Stimulated activated CD4-positive, alpha-beta T cell treated with anti-CD3 and anti-CD28 coated beads, Interleukin-2, amount 100 ng/mL, for 4 hours (primary cell): ENCODE data around the gene LTA.

Experiments used
- DNase-seq: peaks from one replicate; pipeline ENCODE4 v3.0.0-alpha.2; 2020; ENCODE audit warnings: low read depth

LTA gene, protein sequence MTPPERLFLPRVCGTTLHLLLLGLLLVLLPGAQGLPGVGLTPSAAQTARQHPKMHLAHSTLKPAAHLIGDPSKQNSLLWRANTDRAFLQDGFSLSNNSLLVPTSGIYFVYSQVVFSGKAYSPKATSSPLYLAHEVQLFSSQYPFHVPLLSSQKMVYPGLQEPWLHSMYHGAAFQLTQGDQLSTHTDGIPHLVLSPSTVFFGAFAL

DNA sequence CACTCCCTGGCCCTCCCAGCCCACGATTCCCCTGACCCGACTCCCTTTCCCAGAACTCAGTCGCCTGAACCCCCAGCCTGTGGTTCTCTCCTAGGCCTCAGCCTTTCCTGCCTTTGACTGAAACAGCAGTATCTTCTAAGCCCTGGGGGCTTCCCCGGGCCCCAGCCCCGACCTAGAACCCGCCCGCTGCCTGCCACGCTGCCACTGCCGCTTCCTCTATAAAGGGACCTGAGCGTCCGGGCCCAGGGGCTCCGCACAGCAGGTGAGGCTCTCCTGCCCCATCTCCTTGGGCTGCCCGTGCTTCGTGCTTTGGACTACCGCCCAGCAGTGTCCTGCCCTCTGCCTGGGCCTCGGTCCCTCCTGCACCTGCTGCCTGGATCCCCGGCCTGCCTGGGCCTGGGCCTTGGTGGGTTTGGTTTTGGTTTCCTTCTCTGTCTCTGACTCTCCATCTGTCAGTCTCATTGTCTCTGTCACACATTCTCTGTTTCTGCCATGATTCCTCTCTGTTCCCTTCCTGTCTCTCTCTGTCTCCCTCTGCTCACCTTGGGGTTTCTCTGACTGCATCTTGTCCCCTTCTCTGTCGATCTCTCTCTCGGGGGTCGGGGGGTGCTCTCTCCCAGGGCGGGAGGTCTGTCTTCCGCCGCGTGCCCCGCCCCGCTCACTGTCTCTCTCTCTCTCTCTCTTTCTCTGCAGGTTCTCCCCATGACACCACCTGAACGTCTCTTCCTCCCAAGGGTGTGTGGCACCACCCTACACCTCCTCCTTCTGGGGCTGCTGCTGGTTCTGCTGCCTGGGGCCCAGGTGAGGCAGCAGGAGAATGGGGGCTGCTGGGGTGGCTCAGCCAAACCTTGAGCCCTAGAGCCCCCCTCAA is at the start of gene LTA:
TSS of gene LTA (plus strand) at position 249 of the 871 bp plus-strand sequence. CDS start at position 703, 454 bp downstream.
- peak; percentile 75 for DNase-seq

DNA sequence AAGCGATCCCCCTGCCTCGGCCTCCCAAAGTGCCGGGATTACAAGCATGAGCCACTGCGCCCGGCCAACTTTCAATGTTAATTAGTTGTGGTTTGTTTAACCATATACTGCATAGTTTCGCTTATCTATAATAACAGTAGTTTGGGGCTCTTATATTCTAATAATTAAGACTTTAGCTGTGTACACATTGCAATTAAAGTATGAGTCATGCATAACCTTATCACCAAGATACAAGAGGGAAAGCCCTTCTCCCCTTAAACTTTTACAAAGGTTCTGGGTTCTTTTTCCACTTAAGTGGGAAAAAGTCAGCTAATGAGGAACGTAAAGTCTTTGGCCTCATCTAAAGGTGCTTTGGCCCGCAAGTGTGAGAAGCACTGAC is 46.5 kb upstream of the LTA start:
- no peak for DNase-seq

DNA sequence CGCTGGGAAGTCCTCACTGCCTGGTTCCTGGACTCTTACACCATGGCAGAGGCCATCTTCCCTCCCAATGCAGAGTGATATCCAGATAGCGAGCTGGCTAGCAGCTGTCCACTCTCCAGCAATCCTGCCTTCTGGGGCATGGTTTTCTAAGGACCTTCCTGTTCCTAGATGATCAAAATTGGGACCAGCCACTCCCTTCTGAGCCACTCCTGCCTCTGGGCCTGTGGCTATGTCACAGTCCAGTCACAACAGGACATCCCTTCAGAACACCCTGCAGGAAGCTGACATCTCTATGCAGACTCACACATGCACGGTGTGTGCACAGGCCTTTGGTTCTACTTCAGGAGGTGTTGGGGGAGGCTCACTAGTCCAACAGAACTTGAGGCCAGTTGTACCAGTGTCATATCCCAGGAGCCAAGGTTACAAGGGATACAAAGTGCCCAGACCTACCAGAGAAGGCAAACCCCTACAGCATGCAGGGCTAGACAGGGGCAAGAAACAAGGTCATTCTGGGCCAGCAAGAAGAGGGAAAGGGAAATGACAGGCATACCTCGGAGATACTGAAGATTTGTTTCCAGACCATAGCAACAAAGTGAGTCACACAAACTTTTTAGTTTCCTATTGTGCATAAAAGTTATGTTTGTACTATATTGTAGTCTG is 46.0 kb upstream of the LTA start:
- no peak for DNase-seq

DNA sequence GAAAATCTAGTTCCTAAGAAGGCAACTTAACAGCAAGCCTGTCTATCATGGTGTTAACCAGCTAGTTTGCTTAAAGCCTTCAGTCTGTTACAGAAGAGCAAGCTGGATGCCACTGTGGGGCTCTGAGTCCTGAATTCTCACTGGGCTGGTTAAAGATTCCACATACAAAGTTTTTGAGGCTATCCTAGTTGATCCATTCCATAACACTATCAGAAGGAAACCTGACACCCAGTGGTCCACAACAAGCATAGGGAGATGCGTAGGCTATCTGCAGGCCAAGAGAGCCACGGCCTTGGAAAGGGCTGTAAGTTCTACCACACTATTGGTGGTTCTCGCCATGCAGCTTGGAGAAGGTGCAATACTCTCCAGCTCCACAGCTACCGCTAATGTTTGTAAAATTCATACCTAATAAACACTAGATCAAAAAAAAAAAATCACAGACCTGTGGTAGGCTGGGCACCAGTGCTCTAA is 43.7 kb upstream of the LTA start:
- no peak for DNase-seq

DNA sequence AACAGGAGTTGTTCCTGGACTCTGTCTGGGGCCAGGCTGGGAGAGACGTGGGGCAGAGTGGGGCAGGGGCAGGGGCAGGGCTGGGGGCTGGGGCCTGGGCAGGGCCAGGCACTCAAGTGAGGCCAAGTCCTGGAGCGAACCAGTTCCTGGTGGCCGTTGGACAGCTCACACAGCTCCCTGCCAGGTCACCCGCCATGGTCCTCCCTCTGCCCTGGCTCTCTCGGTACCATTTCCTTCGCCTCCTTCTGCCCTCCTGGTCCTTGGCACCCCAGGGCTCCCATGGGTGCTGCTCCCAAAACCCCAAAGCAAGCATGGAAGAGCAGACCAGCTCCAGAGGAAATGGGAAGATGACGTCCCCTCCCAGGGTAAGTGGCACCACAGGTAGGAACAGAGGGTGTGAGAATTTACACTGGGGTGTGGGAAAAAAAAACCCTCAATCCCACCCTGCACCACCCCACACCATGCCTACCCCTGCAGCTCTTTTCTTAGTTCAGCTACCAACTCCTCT is 43.2 kb upstream of the LTA start, which contains the start of gene MCCD1:
TSS of gene MCCD1 (plus strand) at position 142 of the 508 bp plus-strand sequence. CDS start at position 195, 53 bp downstream.
- DNase-seq: no peak

DNA sequence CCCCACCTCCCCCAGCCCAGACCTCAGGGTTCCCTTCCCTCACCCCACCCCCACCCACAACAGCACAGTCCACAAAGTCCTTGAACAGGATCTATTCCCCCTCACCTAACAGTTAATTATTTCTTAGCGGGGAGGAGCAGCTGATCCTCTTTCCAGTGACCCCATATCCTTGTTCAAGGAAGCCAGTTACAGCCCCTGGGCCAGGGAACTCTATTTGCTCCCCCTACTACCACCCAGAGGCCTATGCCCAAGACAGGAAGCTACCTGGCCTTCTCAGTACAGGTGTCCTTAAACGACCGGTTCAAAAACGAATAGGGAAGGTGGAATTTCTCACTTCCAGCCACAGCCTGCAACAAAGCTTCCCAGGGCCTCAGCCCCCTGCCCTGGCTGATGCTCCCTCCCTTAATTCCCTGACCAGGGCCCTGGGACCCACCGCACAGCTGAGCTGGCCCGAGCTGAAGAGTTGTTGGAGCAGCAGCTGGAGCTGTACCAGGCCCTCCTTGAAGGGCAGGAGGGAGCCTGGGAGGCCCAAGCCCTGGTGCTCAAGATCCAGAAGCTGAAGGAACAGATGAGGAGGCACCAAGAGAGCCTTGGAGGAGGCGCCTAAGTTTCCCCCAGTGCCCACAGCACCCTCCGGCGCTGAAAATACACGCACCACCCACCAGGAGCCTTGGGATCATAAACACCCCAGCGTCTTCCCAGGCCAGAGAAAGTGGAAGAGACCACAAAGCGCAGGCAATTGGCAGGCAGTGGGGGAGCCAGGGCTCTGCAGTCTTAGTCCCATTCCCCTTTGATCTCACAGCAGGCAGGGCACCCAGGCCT is 42.5 kb upstream of the LTA start:
- no peak for DNase-seq

DNA sequence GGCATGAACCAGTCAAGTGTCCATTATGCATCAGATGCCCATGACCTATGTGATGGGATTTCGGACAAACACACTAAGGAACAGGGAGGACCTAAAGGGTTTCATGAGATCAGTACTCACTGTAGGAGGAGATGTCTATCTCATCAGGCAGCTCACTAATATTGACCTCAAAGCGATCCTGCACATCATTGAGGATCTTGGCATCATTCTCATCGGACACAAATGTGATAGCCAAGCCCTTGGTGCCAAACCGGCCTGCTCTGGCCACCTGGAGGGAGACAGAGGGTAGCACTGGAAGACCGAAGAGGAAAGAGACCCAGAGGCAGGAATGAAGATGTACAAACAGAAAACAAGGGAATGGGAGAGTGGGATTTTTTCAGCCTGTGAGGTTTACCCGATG is 41.4 kb upstream of the LTA start:
- DNase-seq: no peak

DNA sequence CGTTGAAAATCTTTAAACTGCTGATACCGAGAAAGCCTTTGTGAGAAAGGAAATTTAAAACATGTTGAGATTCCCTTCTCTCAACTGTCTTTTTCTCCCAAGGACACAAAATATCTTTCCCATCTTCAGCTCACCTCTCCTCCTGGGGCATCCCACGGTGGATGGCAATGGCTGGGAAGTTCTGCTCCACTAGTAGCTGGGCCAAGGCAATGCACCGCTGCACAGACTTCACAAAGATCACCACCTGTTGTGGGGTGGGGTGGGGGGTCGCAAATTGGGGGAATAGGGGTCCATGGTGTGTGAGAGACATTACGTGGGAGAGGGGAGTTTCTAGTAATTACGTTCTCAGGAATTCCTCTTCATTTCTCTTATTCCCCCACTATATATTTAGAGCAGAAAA is 40.9 kb upstream of the LTA start:
- no peak for DNase-seq

DNA sequence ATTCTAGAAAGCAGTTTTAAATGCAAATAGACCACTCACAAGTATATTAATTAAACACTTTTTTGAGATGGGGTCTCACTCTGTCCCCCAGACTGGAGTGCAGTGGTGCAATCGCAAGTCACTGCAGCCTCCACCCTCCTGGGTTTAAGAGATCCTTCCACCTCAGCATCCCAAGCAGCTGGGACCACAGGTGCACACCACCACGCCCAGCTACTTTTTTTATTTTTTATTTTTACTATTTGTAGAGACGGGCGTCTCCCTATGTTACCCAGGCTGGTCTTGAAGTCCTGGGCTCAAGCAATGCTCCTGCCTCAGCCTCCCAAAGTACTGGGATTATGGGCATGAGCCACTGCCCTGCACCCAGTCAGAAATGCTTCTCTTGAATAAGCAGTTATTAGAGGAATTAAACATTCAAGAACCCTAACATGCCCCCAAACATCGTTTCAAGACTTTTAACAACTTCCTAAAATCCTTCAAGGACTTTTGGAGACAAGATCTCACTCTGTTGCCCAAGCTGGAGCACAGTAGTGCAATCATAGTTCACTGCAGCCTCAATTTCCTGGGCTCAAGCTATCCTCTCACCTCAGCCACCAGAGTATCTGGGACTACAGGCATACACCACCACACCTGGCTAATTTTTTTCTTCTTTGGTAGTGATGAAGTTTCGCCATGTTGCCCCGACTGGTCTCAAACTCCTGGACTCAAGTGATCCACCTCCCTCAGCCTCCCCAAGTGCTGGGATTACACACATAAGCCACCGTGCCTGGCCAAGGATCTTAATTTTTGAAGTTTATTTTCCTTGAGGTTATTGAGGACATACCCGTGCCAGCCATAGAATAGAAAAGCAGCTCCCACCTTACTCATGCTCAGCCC is 40.1 kb upstream of the LTA start:
- DNase-seq: no peak

DNA sequence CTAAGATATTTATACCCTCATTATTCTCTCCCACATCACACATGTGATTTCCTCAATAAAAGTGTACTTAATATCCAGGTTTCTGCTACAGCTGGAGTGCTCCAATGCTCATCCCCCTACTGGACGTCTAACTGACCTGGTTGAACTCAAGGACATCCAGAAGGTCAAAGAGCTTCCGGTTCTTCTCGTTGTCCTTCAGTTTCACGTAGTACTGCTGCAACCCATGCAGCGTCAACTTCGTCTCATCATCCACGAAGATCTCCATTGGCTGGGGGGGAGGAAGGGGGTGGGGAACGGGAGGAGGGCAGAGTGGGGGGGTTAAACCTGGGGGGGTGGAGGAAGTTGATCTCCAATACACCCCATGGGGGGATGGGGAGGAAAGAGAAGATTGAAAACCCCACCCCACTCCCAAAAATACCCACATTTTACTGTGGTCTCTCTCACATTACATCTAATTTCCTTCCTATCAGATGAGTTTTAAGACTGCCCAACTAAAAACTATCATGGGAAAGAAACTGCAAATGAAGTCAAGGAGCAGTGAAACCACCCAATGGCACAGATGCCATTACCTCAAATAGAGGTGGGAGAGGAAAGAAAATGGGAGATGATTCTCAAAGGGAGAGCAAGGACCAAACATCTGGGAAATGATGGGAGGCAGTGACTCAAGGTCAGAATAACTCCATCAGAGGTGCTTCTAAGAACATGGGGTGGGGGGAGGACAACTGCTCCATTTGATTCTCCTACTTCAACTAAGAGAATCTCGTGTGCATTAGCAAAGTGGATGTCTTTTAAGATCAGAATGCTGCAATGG is 39.2 kb upstream of the LTA start:
- no peak for DNase-seq

DNA sequence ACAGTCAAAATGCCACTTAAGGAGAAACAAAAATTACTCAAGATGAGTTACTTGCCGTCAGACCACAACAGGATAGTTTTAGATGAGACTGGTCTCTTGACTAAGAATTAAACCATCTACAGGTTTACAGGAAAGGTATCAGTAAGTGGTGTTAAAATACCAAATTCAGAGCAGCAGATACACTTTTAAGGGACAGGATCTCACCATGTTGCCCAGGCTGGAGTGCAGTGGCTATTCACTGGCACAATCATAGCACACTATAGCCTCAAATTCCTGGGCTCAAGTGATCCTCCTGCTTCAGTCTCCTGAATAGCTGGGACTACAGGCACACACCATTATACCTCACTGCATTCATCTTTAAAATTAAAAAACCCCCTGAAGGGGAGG is 38.6 kb upstream of the LTA start:
- no peak for DNase-seq

DNA sequence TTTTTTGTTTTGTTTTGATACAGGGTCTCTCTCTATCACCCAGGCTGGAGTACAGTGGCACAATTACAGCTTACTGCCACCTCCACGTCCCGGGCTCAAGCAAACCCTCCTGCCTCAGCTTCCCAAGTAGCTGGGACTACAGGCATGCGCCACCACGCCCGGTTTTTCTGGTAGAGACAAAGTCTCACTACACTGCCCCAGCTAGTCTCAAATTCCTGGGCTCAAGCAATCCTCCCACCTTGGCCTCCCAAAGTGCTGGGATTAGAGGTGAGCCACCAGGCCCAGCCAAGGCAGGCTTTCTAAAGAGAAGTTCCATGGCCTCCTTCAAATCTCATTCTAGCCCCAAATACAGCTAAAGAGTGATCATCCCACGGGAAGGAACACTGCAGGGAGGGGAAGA is 38.1 kb upstream of the LTA start:
- DNase-seq: no peak

DNA sequence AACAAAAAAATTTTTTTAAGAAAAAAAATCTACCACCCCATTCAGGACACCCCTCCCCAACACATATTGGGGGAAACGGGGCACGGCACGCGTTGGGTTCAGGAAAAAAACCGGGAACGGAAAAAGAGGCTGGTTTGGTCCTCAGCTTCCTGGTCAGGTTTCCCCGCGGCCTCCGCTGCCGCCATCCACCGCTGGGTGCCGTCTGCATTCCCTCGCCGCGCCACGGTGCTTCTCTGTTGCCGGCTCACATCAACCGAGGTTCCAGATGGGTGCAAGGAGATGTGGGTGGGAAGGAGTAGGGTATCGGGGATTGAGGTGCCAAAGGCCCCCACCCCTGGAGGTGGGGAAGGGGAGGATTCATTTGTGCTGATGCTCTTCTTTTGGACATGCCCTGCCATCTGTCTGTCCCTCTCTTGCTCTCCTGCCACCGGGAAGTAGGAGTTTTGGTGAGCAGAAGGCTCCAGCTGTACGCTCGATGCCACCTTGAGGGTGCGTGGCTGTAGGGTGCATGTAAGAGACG is 37.5 kb upstream of the LTA start:
- DNase-seq: no peak

DNA sequence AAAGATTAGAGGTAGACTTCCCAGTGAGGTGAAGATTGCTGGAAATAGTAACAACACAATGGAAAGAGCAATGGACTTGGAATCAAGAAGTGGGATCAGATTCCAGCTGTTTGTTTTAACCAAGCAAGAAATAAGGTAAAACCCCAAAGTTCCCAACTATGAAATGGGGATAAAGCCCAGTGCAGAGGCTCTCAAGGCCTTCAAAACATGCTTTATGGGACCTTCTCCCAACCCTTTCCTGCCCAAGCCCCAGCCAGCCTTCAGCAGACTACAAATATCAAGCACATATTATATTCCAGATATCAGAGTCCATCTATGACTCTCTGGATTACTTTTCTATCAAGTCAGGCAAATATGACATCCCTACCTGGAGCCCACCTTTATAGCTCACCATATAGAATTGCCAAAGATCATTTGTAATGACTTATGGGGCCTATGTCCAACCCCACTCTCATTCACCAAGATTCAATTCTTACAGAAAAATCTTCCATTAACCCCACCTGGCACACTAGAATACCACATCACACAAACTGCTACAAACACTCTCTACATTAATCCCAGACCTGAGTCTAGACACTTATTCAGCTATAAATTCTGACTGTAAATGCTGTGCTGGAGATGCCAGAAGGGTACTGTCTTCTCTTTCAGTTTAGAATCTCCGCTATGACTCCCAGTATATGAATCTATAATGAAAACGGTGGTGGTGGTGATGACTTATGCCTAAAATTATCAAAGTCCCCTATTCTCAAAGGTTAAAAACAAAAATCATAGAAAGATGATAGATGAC is 36.4 kb upstream of the LTA start:
- no peak for DNase-seq

DNA sequence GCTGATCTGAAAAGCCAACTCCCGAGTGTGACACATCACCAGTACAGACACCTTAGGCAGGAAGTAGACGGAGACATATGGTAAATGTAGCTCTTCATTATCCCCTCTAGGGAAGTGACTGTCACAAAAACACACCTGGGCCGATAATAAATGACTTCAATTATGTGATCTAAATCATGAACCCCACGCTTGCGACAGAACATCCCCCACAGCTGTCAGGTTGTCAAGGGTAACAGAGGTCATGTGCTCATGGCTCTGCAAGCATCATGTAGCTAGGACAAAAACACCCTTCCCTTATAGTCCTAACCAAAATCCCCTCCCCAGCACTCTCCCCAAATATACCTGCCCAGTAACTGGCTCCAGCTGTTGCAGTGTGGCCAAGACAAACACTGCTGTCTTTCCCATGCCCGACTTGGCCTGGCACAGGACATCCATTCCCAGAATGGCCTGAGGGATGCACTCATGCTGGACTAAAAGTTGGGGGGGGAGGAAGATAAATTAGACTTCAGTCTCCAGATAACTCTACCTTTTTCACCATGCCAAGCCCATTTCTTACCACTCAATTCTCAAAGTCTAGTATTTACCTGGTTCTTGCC is 33.2 kb upstream of the LTA start:
- no peak for DNase-seq

DNA sequence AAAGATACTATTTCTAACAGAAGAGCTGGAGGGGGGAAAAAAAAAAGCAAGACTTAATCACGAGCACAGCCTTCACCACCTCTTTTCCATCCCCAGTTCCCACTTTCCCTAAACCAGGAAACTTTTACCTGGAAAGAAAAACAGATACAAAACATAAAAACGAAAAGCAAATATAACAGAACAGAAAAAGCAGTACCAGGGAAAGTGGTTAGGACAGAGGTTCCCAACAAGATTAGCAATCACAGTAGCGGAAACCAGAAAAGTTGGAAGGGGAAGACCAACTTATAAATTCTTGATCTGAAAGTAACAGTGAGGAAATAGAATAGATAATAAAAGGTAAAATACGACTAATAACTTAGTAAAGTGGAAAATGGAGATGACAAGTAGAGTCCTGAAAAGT is 31.4 kb upstream of the LTA start:
- DNase-seq: no peak

DNA sequence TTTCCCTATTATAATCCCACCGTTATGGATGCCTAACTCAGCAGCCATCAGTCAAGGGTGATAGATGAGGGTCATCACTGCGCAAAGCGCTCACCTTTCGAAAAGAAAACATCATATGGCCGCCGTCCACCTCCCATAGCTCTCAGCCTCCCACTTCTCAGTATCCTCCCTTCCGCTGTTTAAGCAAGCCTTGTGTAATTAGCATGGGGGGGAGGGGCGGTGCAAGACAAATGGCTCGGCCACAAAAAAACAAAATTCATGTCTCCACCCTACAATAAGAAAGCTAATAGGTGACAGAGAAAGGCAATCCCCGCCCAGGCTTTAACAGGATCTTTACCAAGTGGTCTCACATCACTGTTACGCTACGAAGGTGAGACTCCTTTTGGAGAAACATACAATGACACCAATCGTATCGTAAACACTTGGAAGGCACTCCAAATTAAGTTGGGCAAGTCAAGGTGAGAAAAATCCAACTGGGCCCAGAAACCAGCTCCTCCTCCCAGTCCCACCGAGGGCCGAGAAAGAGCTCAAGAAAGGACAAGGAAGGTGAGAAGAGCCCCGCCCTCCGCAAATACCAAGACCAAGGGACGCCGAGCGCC is 30.9 kb upstream of the LTA start:
- DNase-seq: peak; percentile 43
